ENCODE data around the gene RARA. TPM values are rescaled to one million over a fixed set of nuclear protein-coding genes. Genes with fewer than 3 reads are reported as not detected.
"Not testable (repeated sequence)": the region's sequence is repeated elsewhere in the genome, so short reads cannot be mapped to it uniquely, and the experiment has no call there.

Gene RARA
- total RNA-seq, 1 donor from 2014 or later: 21.3 TPM

GRCh38 chr17:40371261-40371929 lies 62.4 kb downstream of the RARA start:
- no peak for ATAC-seq
- DNase-seq (ENCODE audit: low spot score): peak; percentile 28

GRCh38 chr17:40372031-40372430 lies 63.1 kb downstream of the RARA start:
- DNase-seq (ENCODE audit: low spot score) (peak; percentile 11), ATAC-seq (no peak)

GRCh38 chr17:40372644-40373043 lies 63.7 kb downstream of the RARA start:
- ATAC-seq; DNase-seq (ENCODE audit: low spot score): not testable (repeated sequence)

GRCh38 chr17:40373324-40373723 lies 64.3 kb downstream of the RARA start:
- DNase-seq (ENCODE audit: low spot score): no peak
- ATAC-seq: no peak

- peak; percentile 8 for DNase-seq (ENCODE audit: low spot score)
- no peak for ATAC-seq
These were observed 65.0 kb downstream of the RARA start for GRCh38 chr17:40373999-40374398.

- DNase-seq (ENCODE audit: low spot score) (peak; percentile 15), ATAC-seq (no peak)
These were observed 66.0 kb downstream of the RARA start for GRCh38 chr17:40374821-40375498.

GRCh38 chr17:40375786-40376185 lies 66.8 kb downstream of the RARA start:
- not testable (repeated sequence) for ATAC-seq
- peak; percentile 27 for DNase-seq (ENCODE audit: low spot score)

- not testable (repeated sequence) for ATAC-seq; DNase-seq (ENCODE audit: low spot score)
These were observed 67.6 kb downstream of the RARA start for GRCh38 chr17:40376541-40376940.

- ATAC-seq: no peak
- no peak for DNase-seq (ENCODE audit: low spot score)
These were observed 68.9 kb downstream of the RARA start for GRCh38 chr17:40377832-40378231.

GRCh38 chr17:40378966-40379365 lies 70.0 kb downstream of the RARA start:
- DNase-seq (ENCODE audit: low spot score) (no peak), ATAC-seq (no peak)

- DNase-seq (ENCODE audit: low spot score): no peak
- ATAC-seq: no peak
These were observed 73.3 kb downstream of the RARA start for GRCh38 chr17:40382251-40382650.

- ATAC-seq; DNase-seq (ENCODE audit: low spot score): not testable (repeated sequence)
These were observed 77.6 kb downstream of the RARA start for GRCh38 chr17:40386555-40386954.

GRCh38 chr17:40399185-40399584 lies 90.2 kb downstream of the RARA start:
- DNase-seq (ENCODE audit: low spot score) (no peak), ATAC-seq (peak; percentile 75)

- DNase-seq (ENCODE audit: low spot score) (no peak), ATAC-seq (no peak)
These were observed 93.7 kb downstream of the RARA start for GRCh38 chr17:40402668-40403067.

- peak; percentile 74 for ATAC-seq
These were observed 95.0 kb downstream of the RARA start for GRCh38 chr17:40404003-40404402.

More at GRCh38 chr17:40404003-40404402, 95.0 kb downstream of the RARA start:
- no peak for DNase-seq (ENCODE audit: low spot score)

Other genes with a start within 250 kb of the RARA start
- gene THRA, start 246.2 kb upstream of the RARA start, total RNA-seq: 10.7 TPM
- 18.6 TPM for gene NR1D1, start 208.6 kb upstream of the RARA start, total RNA-seq
- gene MSL1, start 187.2 kb upstream of the RARA start, total RNA-seq: 45.9 TPM
- gene CASC3, start 168.6 kb upstream of the RARA start, total RNA-seq: 25.1 TPM
- 19.3 TPM for gene RAPGEFL1, start 131.7 kb upstream of the RARA start, total RNA-seq
- 10.3 TPM for gene WIPF2, start 89.9 kb upstream of the RARA start, total RNA-seq
- 1.5 TPM for gene CDC6, start 21.3 kb upstream of the RARA start, total RNA-seq
- gene GJD3, start 55.6 kb downstream of the RARA start, total RNA-seq: 0.68 TPM
- 1.8 TPM for gene TOP2A, start 108.7 kb downstream of the RARA start, total RNA-seq
- 501 TPM for gene IGFBP4, start 134.3 kb downstream of the RARA start, total RNA-seq
- gene TNS4, start 192.4 kb downstream of the RARA start, total RNA-seq: 0.13 TPM

Measured in left lobe of liver (tissue), 2 donors.